BJ (cell line): ENCODE measurements around the gene ASCL2. TPM values are rescaled to one million over a fixed set of nuclear protein-coding genes. Genes with fewer than 3 reads are reported as not detected.

Source experiments
- CTCF ChIA-PET: fragments of 350-600 bp; formaldehyde crosslinking; extraction: SDS; loops from one replicate; lab custom pipeline; 2021; ENCODE audit warnings: antibody characterized with exemption, inconsistent platforms; lab: Yijun Ruan, JAX
- POLR2A ChIA-PET: fragments of 300-600 bp; sonication (Branson Sonifier 250); formaldehyde crosslinking; extraction: SDS; loops from one replicate; lab custom pipeline; 2021; ENCODE audit warnings: antibody characterized with exemption; lab: Charles Lee
- DNase-seq: peaks from one replicate; pipeline ENCODE4 v3.0.0-alpha.2; 2011; ENCODE audit warnings: low read depth
- H3K27me3 ChIP-seq: 2 replicates; pipeline ENCODE4 v1.6.0; 2011; ENCODE audit warnings: low read length; ENCODE audit not compliant: control insufficient read depth, insufficient read depth
- H3K36me3 ChIP-seq: 2 replicates; pipeline ENCODE4 v1.5.1; 2011; ENCODE audit warnings: low read length; ENCODE audit not compliant: control insufficient read depth, insufficient read depth
- H3K4me3 ChIP-seq: 2 replicates; pipeline ENCODE4 v1.5.1; 2011; ENCODE audit warnings: low read depth, mild to moderate bottlenecking, control low read depth, low read length
- polyA plus RNA-seq: library from polyadenylated mRNA; depleted of rRNA; stranded (reverse); fragments of >200 nt; gene quantifications from 2 replicates; pipeline ENCODE4 v1.2.3, GENCODE V29; 2011
- TF ChIP-seq, protein P1 (sequence below): IDR thresholded peaks from 2 replicates; pipeline ENCODE4 v1.5.1; 2011; ENCODE audit warnings: low read depth, mild to moderate bottlenecking, control low read depth, inconsistent platforms, low read length, moderate library complexity; ENCODE audit not compliant: insufficient read depth

ASCL2 gene
- polyA plus RNA-seq, 1 experiment: not detected

DNA sequence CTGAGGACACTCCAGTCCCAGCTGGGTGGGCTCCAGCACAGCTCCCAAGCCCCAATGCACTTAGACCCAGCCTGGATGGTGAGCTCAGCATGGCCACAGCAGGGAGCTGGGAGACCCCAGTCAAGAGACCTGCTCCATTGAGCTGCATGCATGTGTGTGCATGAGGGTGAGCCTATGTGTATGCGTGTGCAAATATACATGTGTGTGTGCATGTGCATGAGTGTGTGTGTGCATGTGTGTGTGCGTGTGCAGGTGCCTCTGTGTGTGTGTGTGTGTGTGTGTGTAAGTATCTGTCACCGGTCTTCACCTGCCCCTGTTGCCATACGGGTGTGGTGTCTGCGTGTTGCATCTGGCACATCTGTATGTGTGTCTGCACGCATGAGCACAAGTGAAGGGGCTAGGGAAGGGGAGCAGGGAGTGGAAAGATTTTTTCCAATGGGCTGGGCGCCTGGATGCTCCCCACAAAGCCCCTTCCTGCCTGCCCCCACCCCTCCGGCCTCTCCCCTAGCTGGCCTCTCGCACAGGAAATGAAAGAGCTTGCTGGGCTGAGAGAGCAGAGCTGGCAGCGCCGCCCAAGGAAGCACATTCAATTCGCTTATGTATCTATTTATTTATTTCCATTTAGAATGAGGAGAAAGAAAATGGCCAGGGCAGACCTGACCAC, 35.5 kb upstream of the ASCL2 start:
- Histone ChIP-seq H3K27me3 (no peaks in the 10 kb centered on the region), H3K36me3 (no peaks in the 10 kb centered on the region), H3K4me3 (peak overlapping the region; percentile 10)
- TF ChIP-seq, protein P1, sequence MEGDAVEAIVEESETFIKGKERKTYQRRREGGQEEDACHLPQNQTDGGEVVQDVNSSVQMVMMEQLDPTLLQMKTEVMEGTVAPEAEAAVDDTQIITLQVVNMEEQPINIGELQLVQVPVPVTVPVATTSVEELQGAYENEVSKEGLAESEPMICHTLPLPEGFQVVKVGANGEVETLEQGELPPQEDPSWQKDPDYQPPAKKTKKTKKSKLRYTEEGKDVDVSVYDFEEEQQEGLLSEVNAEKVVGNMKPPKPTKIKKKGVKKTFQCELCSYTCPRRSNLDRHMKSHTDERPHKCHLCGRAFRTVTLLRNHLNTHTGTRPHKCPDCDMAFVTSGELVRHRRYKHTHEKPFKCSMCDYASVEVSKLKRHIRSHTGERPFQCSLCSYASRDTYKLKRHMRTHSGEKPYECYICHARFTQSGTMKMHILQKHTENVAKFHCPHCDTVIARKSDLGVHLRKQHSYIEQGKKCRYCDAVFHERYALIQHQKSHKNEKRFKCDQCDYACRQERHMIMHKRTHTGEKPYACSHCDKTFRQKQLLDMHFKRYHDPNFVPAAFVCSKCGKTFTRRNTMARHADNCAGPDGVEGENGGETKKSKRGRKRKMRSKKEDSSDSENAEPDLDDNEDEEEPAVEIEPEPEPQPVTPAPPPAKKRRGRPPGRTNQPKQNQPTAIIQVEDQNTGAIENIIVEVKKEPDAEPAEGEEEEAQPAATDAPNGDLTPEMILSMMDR: no peak
- ChIA-PET POLR2A (interaction anchor here (0.6 to 1.5 kb wide), 7 partner anchors 72 to 228 kb away, joined by 3 to 13 read pairs (median 6); partner anchors contain the start of genes CD81 and TSSC4), CTCF (interaction anchor here (0.6 to 9.7 kb wide), 33 partner anchors 10 to 989 kb away, joined by 3 to 519 read pairs (median 9); partner anchors contain the start of genes CD81 and TSSC4)
- no peak for DNase-seq

DNA sequence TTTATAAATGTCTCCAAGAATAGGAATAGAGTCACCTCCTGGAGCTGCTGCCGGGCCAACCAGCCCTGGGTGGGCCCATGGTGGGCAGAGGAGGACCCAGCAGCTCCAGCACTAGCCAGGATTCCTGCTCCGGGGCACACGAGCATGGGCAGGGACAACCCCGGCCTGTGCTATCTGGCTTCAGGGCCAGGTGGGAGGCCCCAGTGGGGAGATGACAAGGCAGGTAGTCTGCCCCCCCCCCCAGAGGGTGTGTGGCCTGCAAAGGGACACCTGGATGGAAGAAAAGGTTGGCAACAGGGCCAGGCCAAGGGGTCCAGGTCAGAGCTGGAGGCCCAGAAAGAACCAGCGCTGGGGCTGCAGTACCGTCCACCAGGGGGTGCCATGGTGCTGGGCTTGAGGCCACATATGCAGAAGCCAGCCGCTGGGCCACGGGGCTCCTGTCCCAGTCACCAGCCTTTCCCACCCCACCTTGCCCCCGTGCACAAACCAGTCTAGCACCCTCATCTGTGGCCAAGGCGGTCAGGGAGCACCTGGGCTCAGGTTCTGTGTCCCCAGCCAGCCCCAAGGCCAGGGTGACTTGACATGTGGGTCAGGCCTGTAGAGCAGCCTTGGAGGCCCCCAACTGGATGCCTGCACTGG, 34.9 kb upstream of the ASCL2 start:
- no peak for DNase-seq
- Histone ChIP-seq H3K27me3 (no peaks in the 10 kb centered on the region), H3K36me3 (no peaks in the 10 kb centered on the region), H3K4me3 (no peak overlapping the region)
- ChIA-PET CTCF (interaction anchor here (0.6 to 9.7 kb wide), 39 partner anchors 8 to 587 kb away, joined by 3 to 519 read pairs (median 8); partner anchors contain the start of genes CD81 and TSSC4), POLR2A (interaction anchor here (1.0 to 1.5 kb wide), 2 partner anchors 96 to 114 kb away, joined by 3 to 6 read pairs; partner anchors contain the start of gene TSSC4)
- TF ChIP-seq, protein P1: peak; percentile 97

DNA sequence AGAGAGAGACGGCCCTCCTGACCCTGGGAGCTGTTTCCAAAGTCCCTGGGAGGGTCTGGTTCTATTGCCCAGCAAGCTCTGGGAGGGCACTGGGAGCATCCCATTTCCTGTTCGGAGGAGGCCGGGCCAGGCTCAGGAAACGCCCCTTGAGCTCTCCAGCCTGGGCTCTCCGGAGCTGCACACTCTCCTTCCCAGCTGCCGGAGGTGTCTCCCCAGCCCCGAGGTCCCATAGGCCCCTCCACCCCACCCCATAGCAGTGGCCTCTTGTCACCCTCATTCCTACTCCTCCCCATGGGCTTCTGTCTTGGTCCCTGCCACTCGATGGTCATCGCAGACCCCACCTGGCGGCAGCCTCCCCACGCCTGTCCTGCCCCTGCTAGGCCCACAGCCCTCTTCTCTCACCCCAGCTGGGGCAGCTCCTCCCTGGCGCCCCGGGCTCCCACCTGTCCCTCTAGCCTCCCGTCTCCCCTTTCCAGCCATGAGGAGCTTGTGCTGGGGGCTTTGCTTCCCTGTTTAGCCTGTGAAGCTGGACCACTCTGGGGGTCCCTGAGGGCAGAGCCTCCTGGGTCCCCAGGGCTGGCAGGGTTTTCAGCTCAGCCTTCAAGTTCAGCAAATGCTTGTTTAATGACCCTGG, 34.2 kb upstream of the ASCL2 start:
- DNase-seq: no peak
- Histone ChIP-seq H3K36me3 (no peaks in the 10 kb centered on the region), H3K4me3 (no peak overlapping the region), H3K27me3 (no peaks in the 10 kb centered on the region)
- TF ChIP-seq, protein P1: no peak
- CTCF ChIA-PET: interaction anchor here (0.6 to 9.7 kb wide), 36 partner anchors 9 to 587 kb away, joined by 3 to 519 read pairs (median 9); partner anchors contain the start of genes CD81 and TSSC4
- POLR2A ChIA-PET: interaction anchor here (0.6 to 1.5 kb wide), 3 partner anchors 96 to 121 kb away, joined by 3 to 15 read pairs (median 6); partner anchors contain the start of gene TSSC4

DNA sequence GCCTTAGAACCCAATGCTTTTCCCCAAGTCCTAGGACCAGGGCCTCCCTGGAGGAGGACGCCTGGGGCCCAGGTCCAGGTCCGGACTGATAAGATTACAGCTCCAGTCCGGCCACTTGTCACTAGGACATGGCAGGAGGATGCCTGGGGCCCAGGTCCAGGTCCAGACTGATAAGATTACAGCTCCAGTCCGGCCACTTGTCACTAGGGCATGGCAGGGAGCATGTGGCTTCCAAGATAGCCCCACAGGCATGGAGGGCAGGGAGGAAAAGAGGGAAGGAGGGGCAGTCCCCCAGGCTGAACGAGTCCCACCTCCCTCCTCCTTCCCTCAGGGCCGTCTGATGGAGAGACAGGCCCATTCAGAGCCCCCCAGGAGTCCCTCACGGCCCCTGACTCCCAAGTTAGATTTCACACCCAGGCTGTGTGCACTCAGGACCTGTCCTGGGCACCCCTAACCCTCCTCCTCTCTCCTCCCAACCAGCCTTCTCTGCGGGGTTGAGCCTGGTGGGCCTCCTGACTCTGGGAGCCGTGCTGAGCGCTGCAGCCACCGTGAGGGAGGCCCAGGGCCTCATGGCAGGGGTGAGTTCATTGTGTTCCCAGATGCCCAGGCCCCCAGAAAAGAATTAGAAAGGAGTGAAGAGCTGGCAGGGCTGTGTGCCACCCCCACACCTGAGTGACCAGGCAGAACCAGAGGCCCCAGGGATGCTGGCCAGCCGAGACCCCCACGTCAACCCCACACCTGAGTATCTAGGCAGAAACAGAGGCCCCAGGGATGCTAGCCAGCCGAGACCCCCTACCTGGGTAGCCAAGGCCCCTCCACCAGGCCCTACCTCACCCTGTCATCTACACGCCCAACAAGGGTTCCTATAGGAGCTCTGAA, 33.5 kb upstream of the ASCL2 start:
- TF ChIP-seq, protein P1: no peak
- no peak overlapping the region for H3K4me3 ChIP-seq
- CTCF ChIA-PET: interaction anchor here (0.6 to 9.7 kb wide), 22 partner anchors 9 to 228 kb away, joined by 3 to 519 read pairs (median 15); partner anchors contain the start of gene TSSC4
- H3K27me3 ChIP-seq: no peaks in the 10 kb centered on the region
- POLR2A ChIA-PET: interaction anchor here (0.6 to 1.5 kb wide), 2 partner anchors 115 to 121 kb away, joined by 3 to 15 read pairs; no protein-coding TSS in a partner anchor
- no peaks in the 10 kb centered on the region for H3K36me3 ChIP-seq
- no peak for DNase-seq
